ENCODE measurements around the gene AP1B1.
A peak's percentile ranks its signal among the peaks of the same experiment; 100 is the strongest.

Gene AP1B1

DNA sequence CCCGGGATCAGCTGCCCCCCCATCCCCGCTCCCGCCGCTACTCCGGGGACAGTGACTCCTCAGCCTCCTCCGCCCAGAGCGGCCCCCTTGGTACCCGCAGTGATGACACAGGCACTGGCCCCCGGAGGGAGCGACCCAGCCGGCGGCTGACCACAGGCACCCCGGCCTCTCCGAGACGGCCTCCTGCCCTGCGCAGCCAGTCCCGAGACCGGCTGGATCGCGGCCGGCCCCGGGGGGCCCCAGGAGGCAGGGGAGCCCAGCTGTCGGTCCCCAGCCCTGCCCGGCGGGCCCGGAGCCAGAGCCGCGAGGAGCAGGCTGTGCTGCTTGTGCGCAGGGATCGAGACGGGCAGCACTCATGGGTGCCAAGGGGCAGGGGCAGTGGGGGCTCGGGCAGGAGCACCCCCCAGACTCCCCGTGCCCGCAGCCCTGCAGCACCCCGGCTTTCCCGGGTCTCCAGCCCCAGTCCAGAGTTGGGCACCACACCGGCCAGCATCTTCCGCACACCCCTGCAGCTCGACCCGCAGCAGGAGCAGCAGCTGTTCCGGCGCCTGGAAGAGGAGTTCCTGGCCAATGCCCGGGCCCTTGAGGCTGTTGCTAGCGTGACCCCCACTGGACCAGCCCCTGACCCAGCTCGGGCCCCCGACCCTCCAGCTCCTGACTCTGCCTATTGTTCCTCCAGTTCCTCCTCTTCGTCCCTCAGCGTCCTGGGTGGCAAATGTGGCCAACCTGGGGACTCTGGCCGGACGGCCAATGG lies 76.7 kb downstream of the AP1B1 start:
- DNase-seq = no peak

DNA sequence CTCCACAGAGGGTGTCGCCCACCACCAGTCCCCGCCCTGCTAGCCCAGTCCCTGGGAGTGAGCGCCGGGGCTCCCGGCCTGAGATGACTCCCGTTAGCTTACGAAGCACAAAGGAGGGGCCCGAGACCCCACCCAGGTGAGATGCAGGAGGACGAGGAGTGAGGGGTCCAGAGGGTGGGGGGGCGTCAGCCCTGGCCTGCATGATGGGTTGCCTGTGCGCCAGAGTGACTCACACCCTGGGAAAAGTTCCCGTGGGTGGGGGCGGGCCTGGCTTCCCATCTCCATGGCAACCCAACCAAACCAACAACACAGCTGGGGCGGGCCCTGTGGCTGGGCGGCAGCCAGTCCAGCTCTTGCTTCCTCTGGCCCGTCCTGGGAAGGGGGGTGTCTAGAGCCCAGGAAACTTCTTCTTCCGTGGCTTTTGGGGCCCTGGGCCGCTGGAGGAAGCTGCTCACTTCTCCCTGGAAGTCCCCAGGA lies 77.5 kb downstream of the AP1B1 start:
- DNase-seq = peak; percentile 47

DNA sequence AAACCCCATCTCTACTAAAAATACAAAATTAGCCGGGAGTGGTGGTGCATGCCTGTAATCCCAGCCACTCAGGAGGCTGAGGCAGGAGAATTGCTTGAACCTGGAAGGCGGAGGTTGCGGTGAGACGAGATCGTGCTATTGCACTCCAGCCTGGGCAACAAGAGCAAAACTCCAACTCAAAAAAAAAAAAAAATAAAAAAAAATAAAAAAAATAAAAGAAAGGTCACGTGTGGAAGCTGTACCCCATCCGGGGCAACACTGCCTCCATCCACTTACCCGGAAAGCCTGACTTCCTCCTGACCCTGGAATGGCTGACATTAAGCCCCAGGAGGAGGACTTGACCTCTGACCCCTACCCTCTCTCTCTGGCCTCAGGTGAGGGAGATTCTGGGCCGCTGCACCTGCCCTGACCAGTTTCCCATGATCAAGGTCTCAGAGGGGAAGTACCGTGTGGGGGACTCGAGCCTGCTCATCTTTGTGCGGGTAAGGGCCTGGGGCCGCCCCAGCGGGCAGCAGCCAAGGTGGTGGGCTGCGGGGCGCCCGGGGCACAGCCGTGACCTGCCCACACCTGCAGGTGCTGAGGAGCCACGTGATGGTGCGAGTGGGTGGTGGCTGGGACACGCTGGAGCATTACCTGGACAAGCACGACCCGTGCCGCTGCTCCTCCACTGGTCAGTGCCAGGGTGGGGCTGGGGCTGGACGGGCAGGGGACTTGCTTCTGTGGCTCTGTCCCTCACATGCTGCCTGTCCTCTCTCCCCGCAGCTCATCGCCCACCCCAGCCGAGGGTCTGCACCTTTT lies 78.1 kb downstream of the AP1B1 start:
- DNase-seq = no peak

DNA sequence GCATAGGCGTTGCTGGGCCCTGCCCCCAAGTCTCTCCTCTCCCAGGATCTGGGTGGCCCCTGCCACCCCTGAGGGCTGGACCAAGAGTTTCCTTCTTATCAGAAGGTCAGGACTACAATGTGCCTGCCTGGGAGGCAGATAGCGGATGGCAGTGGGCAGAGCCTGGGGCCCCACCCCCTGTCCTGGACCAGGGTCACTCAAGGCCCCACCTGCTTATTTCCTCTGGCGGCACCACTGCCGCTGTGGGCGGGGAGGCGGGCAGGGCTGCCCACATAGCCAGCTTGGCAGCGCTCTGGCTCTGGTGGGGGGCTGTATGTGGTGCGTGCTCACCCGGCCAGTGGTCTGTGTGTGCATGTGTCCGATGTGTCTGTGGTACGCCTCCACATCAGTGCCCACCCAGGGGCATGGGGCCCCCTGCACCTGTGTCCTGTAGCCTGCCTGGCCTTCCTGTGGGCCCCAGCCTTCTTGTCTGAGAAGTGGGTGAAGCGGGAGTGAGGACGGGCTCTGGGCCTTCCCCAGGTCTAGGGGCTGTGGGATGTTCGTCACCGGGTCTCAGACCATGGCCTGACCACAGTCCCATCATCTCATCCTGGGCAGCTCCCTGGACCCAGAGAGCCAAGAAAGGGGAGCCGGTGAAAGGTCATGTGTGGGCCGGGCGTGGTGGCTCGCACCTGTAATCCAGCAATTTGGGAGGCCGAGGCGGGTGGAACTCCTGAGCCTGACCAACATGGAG lies 78.9 kb downstream of the AP1B1 start:
- DNase-seq = no peak

DNA sequence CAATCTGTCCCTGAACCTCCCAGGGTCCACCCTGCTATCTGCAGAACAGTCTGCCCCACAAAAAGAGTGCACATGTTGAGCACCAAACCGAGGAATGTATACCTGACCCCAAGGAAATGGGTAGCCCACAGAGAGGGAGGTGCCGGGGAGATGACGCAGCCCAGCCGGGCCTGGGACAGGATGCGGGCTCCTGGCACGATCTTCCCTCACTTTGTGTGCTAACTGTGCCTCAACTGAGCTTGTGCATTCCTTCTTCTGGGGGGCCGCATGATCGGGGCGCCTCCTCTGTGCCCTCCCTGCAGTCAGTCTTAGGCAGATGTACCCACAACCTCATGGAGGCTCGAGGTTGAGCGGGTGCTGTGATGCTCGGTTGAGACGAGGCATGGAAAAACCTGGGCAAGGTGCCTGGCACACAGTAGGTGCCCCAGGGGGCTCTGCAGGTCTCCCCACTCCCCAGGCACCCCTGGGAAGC lies 79.5 kb downstream of the AP1B1 start:
- no peak for DNase-seq

DNA sequence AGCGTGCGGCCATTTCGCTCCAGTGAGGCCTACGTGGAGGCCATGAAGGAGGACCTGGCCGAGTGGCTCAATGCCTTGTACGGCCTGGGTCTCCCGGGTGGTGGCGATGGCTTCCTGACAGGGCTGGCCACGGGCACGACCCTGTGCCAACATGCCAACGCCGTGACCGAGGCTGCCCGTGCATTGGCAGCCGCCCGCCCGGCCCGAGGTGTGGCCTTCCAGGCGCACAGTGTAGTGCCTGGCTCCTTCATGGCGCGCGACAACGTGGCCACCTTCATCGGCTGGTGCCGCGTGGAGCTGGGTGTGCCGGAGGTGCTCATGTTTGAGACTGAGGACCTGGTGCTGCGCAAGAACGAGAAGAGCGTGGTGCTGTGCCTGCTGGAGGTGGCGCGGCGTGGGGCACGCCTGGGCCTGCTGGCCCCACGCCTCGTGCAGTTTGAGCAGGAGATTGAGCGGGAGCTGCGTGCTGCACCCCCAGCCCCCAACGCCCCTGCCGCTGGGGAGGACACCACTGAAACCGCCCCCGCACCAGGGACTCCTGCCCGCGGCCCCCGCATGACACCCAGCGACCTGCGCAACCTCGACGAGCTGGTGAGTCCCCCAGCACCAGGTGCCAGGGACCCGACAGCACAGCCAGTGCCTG lies 80.1 kb downstream of the AP1B1 start:
- no peak for DNase-seq

DNA sequence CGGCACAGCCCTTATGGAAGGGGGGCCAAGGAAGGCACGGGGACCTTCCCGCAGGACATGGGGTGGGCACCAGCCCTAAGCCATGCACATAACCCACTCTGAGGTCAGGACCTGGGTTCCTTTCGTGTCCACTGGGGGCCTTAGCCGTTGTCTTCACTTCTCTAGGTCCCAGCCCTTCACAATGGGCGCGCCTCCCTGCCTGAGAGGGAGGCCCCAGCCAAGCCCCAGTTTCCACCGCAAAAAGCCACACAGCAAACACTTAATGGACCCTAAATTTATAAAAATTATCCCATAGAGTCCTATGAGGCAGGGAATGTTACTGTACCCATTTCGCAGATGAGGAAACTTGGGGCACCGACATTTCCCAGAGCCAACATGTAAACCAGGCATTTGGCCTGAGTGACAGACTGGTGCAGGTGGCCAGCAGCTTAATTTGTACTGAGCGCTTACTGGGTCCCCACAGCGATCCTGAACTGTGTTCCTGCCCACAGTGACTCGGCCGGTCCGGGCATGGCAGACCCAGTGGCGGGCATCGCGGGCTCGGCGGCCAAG lies 80.7 kb downstream of the AP1B1 start:
- DNase-seq = no peak

DNA sequence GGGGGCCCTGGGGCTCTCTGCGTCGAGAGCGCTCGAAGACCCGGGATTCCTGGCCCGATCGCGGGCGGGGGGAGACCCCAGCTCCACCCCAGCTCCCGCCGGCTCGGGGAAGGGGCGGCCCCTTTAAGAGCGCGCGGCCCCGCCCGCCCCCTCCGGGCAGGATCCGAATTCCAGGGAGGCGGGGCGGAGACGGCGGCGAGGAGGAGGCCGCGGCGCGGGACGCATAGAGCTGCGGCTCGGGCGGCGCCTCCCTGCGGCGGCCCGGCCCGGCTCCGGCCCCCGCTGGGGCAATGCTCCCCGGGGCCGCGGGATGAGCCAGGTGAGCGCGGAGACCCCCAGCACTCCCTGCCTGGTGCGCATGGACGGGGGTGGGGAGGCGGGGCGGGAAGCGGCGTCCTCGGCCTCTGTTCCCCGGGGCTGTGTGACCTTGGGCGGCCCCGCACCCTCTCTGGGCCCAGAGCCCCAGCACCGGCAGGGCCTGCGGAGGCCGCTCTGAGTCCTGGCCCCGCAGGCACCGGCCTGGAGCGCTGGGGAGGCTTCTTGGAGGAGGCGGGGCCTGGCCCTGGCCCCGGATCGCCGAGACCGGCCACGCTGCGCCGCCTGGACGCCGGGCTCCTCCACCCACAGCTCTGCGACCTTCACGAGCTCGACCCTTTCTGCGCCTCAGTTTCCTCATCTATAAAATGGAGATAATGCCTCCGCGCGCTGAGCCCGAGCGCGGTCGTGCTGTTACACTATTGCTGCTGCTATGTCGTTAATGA lies 81.4 kb downstream of the AP1B1 start:
- peak; percentile 68 for DNase-seq

DNA sequence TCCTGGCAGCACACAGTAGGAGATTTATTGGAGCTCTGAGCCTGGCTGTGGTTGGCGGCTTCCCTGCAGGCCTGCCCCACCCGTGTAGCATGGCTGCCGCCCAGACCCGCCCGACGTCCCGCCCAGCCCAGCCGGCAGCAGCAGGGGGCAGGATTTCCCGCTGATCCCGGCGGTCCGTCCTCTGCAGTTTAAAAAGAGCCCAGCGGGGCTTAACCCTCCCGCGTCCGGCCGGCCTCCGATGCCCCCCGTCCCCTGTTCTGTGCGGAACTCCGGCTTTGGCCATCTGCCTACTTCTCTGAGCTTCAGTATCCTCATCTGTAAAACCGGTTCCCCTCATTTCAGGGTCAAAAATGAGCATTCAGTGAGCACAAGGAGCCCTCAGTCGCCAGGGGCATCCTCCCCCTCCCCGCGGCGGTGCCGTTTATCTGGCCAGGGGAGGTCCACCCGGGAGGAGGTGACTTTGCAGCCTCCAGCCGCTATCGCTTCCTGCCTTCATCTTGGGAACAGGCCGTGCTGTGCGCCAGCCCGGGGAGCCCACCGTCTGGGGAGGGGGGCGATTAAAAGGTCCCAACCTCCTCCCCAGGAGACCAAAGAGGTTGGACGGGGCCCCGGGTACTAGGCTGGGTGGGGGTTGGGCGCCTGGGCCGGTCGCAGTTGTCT lies 82.1 kb downstream of the AP1B1 start, which contains the start of gene GAS2L1:
Gene GAS2L1 (plus strand): TSS at position 476 of the 660 bp plus-strand sequence. CDS start 1,456 bp downstream, outside the sequence.
- peak; percentile 64 for DNase-seq

DNA sequence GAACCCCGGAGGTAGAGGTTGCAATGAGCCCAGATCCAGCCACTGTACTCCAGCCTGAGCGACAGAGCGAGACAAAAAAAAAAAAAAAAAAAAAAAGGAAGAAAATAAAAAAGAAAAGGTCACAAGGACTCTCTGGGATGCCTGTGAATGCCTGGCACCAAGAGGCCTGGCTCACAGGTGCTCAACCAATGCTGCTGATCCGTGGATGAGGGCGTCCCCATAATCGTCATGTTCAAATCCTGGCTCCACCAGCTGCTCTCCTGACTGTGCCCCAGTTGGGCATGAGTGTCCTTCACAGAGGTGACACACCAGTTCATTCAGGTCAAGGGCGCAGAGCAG lies 82.6 kb downstream of the AP1B1 start:
- DNase-seq = no peak

DNA sequence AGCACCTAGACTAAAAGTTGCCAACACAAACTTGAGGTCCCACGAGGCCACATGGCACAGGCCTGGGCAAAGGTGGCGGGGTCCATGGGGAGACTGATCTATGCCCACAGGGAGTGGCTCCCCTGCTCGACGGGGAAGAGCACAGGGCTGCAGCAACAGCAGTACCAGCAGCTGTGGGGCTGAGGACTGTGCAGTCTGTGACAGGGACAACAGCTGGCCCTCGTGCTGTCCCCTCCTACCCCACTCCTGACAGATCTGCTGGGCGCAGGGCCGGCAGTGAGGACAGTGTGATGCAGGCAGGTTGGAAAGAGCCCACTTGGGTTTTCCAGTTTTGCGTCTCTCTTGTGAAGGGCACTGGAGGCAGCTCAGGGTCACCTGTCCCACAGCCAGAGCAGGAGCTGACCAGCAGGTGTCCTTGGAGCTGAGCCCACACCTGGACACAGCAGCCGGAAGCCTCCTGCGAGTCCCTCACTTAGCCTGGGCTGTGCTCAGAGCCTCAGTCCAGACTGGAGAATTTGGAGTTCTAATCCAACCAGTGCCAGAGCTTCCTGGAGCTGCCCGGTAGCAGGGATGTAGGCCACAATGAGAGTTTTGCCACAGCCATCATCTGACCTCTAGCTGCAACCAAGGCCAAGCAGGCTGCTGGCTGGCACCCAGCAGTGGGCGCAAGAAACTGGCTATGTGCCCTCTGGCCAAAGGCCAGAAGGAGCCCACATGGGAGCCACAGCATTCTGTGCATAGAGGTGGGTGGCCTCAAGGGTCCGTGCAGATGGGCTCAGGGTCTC lies 85.5 kb downstream of the AP1B1 start:
- no peak for DNase-seq

DNA sequence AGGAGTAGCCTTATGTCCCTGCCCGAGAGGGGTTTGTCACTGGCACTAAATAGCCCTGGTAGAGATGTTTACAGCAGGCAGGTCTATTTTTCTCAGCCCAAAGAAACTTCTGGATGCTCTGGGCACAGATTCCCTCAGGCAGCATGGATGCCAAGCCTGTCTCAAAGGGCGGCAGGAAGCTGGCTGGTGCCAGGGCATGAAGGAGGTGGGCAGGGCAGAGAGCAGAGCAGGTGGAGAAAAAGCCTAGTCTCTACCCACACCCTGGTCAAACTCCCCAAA lies 86.0 kb downstream of the AP1B1 start:
- DNase-seq = no peak

DNA sequence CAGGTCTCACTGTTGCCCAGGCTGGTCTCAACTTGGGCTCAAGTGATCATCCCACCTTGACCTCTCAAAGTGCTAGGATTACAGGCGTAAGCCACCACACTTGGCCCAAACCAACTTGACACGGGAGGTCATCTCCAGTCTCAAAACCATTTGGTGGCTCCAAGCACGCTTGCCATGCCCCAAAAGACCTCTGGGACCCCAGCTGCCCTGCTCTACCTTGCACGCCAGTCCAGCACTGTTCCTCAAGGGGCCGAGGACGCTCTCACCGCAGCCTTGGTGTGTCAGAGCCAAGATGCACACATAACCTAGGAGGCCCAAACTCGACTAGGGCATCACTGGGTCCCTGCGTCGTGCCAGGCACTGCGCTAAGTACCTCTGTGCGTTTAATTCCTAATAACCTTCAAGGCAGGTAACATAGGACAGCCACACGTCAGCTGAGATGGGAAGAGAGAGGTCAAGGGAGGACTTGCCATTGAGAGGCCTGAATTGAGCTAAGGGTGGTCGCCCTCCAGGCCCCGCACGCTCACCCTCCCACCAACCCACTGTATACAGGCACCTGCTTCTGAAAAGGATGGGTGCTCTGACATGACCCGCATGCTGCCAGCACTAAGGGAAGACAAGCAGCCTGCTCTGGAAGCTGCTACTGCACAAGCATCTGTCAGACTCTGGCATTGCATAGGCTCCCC lies 86.5 kb downstream of the AP1B1 start:
- no peak for DNase-seq

DNA sequence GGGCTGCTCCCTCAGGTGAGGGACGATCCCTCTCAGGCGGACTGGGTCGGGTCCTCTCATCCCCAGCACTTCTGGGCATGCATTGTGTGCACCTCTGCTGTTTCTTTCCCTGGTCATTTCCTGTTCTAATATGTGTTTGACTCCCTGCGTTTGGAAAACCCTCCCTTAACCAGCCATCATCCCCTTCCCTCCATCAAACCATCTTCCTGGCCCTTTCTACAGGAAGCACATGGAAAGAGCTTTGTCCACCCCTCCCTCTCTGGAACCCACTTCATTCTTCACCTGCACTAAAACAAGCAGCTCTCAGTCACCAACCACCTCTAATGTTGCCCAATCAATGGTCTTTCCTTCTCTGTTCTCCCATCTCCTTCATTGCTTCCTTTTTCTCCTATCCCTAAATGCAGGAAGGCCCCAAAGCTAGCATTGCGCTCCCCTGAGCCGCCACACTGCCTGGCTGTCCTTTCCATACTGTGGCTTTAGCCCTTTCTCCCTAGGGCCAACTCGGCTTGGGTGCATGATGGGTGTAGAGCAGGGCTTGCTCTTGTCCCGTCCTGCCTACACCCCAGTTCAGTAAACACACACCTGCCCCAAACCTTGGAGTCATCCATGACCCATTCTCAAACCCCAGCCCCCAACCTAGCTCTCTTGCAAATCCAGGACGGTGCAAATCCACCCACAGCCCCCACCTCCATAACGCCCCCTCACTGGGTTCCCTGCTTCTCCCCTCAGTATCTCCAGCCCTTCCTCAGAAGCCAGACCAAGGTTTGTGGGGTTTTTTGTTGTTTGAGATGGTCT lies 87.4 kb downstream of the AP1B1 start:
- DNase-seq = no peak

DNA sequence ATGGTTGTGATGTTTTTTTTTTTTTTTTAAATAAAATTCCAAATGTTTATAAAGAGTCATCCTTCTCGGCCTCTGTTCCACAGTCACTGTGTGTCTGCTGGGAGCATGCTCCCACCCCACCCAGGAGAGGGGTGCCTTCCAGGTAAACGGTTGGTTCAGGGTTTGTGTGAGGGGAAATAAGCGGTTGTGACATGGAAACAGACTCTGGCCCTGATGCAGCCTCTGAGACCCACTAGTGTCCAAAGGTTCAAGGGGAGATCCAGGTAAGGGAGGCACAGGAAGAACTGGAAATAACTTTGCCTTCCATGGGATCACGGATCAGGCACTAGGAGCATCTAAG lies 87.9 kb downstream of the AP1B1 start:
- no peak for DNase-seq

DNA sequence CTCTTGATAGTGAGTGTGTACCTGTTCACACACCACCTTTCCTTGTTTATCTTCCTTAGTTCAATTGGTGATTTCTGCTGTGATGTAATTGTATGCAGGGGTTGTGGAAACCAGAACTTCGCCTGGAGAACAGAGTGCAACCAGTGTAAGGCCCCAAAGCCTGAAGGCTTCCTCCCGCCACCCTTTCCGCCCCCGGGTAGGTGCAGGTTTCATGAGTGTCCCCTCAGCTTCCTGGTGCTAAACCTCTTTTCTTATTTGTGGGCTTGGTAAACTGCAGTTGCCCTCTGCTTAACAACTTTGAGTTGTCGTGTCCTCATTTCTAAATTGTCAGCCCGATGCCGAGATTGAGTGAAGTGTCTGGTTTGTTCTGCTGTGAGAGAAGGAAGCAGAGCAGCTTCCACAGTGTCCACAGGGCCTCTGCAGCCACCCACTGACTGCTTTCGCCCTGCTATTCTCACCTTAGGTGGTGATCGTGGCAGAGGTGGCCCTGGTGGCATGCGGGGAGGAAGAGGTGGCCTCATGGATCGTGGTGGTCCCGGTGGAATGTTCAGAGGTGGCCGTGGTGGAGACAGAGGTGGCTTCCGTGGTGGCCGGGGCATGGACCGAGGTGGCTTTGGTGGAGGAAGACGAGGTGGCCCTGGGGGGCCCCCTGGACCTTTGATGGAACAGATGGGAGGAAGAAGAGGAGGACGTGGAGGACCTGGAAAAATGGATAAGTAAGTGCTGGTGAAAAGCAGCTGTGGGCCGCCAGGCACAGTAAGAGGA lies 89.1 kb downstream of the AP1B1 start:
- DNase-seq = no peak

DNA sequence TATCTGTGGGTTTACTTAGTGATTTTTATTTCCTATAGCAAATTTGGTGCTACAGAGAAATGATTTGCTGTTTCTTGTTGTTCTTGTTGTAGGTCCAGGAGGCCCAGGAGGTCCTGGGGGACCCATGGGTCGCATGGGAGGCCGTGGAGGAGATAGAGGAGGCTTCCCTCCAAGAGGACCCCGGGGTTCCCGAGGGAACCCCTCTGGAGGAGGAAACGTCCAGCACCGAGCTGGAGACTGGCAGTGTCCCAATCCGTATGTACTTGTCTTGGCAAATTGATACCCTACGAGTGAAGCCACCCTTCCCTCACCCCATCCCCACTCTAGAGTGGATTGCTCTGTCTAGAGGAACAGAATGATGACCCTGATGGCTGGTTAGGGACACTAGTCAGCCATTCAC lies 89.7 kb downstream of the AP1B1 start:
- no peak for DNase-seq

DNA sequence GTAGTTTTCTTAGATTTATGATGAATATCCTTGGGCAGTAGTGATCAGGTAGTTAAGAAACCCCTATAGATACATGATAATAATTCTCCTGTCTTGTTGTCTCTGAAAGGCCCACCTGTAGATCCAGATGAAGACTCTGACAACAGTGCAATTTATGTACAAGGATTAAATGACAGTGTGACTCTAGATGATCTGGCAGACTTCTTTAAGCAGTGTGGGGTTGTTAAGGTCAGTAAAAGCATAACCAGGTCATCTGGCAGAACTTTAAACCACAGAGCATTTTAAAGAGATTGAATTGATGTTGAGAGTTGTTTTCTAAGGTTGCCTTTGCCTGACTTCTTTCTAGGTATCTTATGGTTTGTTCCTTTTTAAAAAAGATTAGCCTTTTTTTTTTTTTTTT lies 96.0 kb downstream of the AP1B1 start:
- DNase-seq = no peak

DNA sequence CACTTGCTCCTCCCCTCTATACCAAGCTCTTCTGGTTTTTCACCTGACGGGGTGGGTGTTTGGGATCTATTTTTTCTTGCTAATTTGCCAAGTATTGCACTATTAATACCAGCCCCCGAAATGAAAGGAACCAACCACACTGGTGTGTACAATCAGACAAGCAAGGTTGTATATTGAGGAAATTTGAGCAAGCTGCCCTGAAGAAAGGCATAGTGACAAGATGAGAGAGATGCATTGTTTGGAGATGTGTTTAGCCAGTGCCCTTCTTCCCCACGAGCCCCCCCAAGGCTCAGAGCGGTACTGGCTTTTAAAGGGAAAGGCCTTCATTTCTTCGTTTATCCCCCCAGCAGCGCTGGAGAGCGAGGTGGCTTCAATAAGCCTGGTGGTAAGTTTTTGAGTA lies 97.2 kb downstream of the AP1B1 start:
- no peak for DNase-seq

Data from NCI-H345 (cell line).